DOHH2 (cell line): ENCODE results near the gene SH3TC2.

Experiments
- H3F3A ChIP-seq: fragments of 200-600 bp; sonication (generic), shearing (Covaris generic); 2 replicates; pipeline ENCODE4 v1.6.0; 2016; ENCODE audit warnings: antibody characterized with exemption, mild to moderate bottlenecking; ENCODE audit not compliant: control insufficient read depth, insufficient read depth
- H3K27ac ChIP-seq: fragments of 200-600 bp; sonication (generic); 2 replicates; pipeline ENCODE4 v1.5.1; 2014; ENCODE audit warnings: low read depth, mild to moderate bottlenecking, low read length, moderate library complexity
- H3K27me3 ChIP-seq: fragments of 200-600 bp; sonication (generic); 2 replicates; pipeline ENCODE4 v1.6.1; 2014; ENCODE audit warnings: mild to moderate bottlenecking, low read length, mixed read lengths; ENCODE audit not compliant: control insufficient read depth
- H3K36me3 ChIP-seq: fragments of 200-600 bp; sonication (generic); 2 replicates; pipeline ENCODE4 v1.6.1; 2014; ENCODE audit warnings: mild to moderate bottlenecking, low read length, moderate library complexity, mixed read lengths; ENCODE audit not compliant: control insufficient read depth
- H3K4me1 ChIP-seq: fragments of 200-600 bp; sonication (generic); 2 replicates; pipeline ENCODE4 v1.6.1; 2014; ENCODE audit warnings: mild to moderate bottlenecking, low read length, mixed read lengths; ENCODE audit not compliant: control insufficient read depth
- H3K4me2 ChIP-seq: fragments of 200-600 bp; sonication (generic); 2 replicates; pipeline ENCODE4 v1.6.0; 2014; ENCODE audit warnings: mild to moderate bottlenecking, low read length, moderate library complexity
- H3K4me3 ChIP-seq: fragments of 200-600 bp; sonication (generic); 2 replicates; pipeline ENCODE4 v1.5.1; 2014; ENCODE audit warnings: mild to moderate bottlenecking, low read length, mixed read lengths
- H3K79me2 ChIP-seq: fragments of 200-600 bp; sonication (generic); 2 replicates; pipeline ENCODE4 v1.6.1; 2014; ENCODE audit warnings: mild to moderate bottlenecking, low read length, mixed read lengths; ENCODE audit not compliant: control insufficient read depth
- H3K9me2 ChIP-seq: fragments of 200-600 bp; sonication (generic); replicated peaks from 2 replicates; pipeline ENCODE4 v1.6.1; 2014; ENCODE audit warnings: mild to moderate bottlenecking, low read length, mixed read lengths; ENCODE audit not compliant: control insufficient read depth
- H3K9me3 ChIP-seq: fragments of 200-600 bp; sonication (generic); 2 replicates; pipeline ENCODE4 v1.6.1; 2014; ENCODE audit warnings: antibody characterized with exemption, low read length, mixed read lengths; ENCODE audit not compliant: control insufficient read depth, insufficient read depth
- H4K20me1 ChIP-seq: fragments of 200-600 bp; sonication (generic); 2 replicates; pipeline ENCODE4 v1.6.0; 2014; ENCODE audit warnings: low read depth, mild to moderate bottlenecking, antibody characterized with exemption, low read length, moderate library complexity; ENCODE audit not compliant: control insufficient read depth, insufficient read depth
- CTCF ChIP-seq: fragments of 200-600 bp; sonication (generic); IDR thresholded peaks from one replicate; pipeline ENCODE4 v1.5.1; 2014; ENCODE audit warnings: antibody characterized with exemption, mild to moderate bottlenecking, low read depth, low read length; ENCODE audit not compliant: poor library complexity, severe bottlenecking
- EZH2phosphoT487 ChIP-seq: fragments of 200-600 bp; sonication (generic); IDR thresholded peaks from 2 replicates; pipeline ENCODE4 v1.6.1; 2017; ENCODE audit warnings: borderline replicate concordance, mild to moderate bottlenecking, antibody characterized with exemption, low read length, moderate library complexity, mixed read lengths

The SH3TC2 gene

GRCh38 chr5:149093625-149094024 lies 30.8 kb upstream of the SH3TC2 start:
- H3K4me2 ChIP-seq = no peak overlapping the region
- H3K9me2 ChIP-seq = no peaks in the 10 kb centered on the region
- no peaks in the 10 kb centered on the region for H3K79me2 ChIP-seq
- no peak overlapping the region for H3K4me3 ChIP-seq
- TF ChIP-seq EZH2phosphoT487 = no peak
- no peak for TF ChIP-seq CTCF
- no peaks in the 10 kb centered on the region for H3K4me1 ChIP-seq
- no peaks in the 10 kb centered on the region for H4K20me1 ChIP-seq
- no peaks in the 10 kb centered on the region for H3F3A ChIP-seq
- H3K27ac ChIP-seq = no peak overlapping the region
- no peaks in the 10 kb centered on the region for H3K36me3 ChIP-seq
- H3K27me3 ChIP-seq = no peaks in the 10 kb centered on the region
- H3K9me3 ChIP-seq = no peaks in the 10 kb centered on the region

- Histone ChIP-seq H3K9me2 (no peaks in the 10 kb centered on the region), H3K4me3 (no peak overlapping the region)
Observed at GRCh38 chr5:149089796-149090195, 26.9 kb upstream of the SH3TC2 start.

GRCh38 chr5:149088686-149089085 lies 25.8 kb upstream of the SH3TC2 start:
- H3K4me1 ChIP-seq = no peaks in the 10 kb centered on the region
- H3K36me3 ChIP-seq = no peaks in the 10 kb centered on the region
- no peaks in the 10 kb centered on the region for H3K9me3 ChIP-seq
- no peak overlapping the region for H3K27ac ChIP-seq
- TF ChIP-seq EZH2phosphoT487 (no peak), CTCF (no peak)
- H3F3A ChIP-seq = no peaks in the 10 kb centered on the region
- H3K9me2 ChIP-seq = no peaks in the 10 kb centered on the region
- no peaks in the 10 kb centered on the region for H4K20me1 ChIP-seq
- H3K4me2 ChIP-seq = no peak overlapping the region
- peaks cover 2% of the 10 kb centered on the region; the same call in 1 of the 2 replicates for H3K27me3 ChIP-seq
- H3K4me3 ChIP-seq = no peak overlapping the region
- H3K79me2 ChIP-seq = no peaks in the 10 kb centered on the region

More at GRCh38 chr5:149089796-149090195, 26.9 kb upstream of the SH3TC2 start:
- H4K20me1 ChIP-seq = no peaks in the 10 kb centered on the region
- no peaks in the 10 kb centered on the region for H3K4me1 ChIP-seq
- H3K79me2 ChIP-seq = no peaks in the 10 kb centered on the region
- peaks cover 2% of the 10 kb centered on the region; the same call in 1 of the 2 replicates for H3K27me3 ChIP-seq
- H3K9me3 ChIP-seq = no peaks in the 10 kb centered on the region
- no peaks in the 10 kb centered on the region for H3F3A ChIP-seq
- H3K27ac ChIP-seq = no peak overlapping the region
- TF ChIP-seq CTCF (no peak), EZH2phosphoT487 (no peak)
- no peak overlapping the region for H3K4me2 ChIP-seq
- no peaks in the 10 kb centered on the region for H3K36me3 ChIP-seq

- H3K79me2 ChIP-seq = no peaks in the 10 kb centered on the region
- H3K27ac ChIP-seq = no peak overlapping the region
- no peaks in the 10 kb centered on the region for H3K9me2 ChIP-seq
- no peaks in the 10 kb centered on the region for H3K4me1 ChIP-seq
- H3K9me3 ChIP-seq = no peaks in the 10 kb centered on the region
- peaks cover 2% of the 10 kb centered on the region; the same call in 1 of the 2 replicates for H3K27me3 ChIP-seq
- no peak for TF ChIP-seq EZH2phosphoT487
- TF ChIP-seq CTCF = no peak
- H3F3A ChIP-seq = no peaks in the 10 kb centered on the region
- no peaks in the 10 kb centered on the region for H4K20me1 ChIP-seq
- H3K4me3 ChIP-seq = no peak overlapping the region
- no peak overlapping the region for H3K4me2 ChIP-seq
- H3K36me3 ChIP-seq = no peaks in the 10 kb centered on the region
Observed at GRCh38 chr5:149083846-149084245, 21.0 kb upstream of the SH3TC2 start.
